ENCODE results near the gene CD70. TPM values are rescaled to one million over a fixed set of nuclear protein-coding genes. Genes with fewer than 3 reads are reported as not detected.

The CD70 gene
- total and polyA plus RNA-seq, 2 donors (not counting 1 experiment from before 2014, with no cell fraction given): not detected

DNA sequence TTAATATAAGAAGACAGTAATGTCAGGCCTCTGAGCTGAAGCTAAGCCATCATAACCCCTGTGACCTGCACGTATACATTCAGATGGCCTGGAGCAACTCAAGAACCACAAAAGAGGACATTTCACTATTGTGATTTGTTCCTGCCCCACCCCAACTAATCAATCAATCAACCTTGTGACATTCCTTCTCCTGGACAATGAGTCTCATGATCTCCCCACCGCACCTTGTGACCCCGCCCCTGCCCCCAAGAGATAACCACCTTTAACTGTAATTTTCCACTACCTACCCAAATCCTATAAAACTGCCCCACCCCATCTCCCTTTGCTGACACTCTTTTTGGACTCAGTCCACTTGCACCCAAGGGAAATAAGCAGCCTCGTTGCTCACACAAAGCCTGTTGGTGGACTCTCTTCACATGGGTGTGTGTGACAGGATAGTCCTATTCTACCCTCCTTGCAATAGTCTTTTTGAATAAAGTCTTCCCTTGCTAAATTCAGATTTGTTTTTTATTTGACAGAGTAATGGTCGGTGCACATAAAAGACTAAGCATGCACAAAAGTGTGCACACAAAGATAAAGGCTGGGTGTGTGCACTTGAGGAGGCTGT, 14.0 kb downstream of the CD70 start:
- Histone ChIP-seq H3K4me1 (ENCODE audit: control insufficient read depth, extremely low read depth, insufficient read depth, low read length) (no peaks in the 10 kb centered on the region), H3K79me2 (ENCODE audit: control insufficient read depth, insufficient read depth, low read length) (no peaks in the 10 kb centered on the region), H3K27ac (ENCODE audit: insufficient read depth, low read length) (no peak overlapping the region), H2AFZ (ENCODE audit: low read length) (no peak overlapping the region), H3K36me3 (ENCODE audit: control insufficient read depth, insufficient read depth, low read length) (no peaks in the 10 kb centered on the region), H3K4me3 (replicated peaks in 1 of 4; ENCODE audit: control extremely low read depth in 1 of 4, insufficient read depth in 1 of 4, low read depth in 3 of 4, low read length in 4 of 4) (no peak overlapping the region), H3K27me3 (ENCODE audit: control insufficient read depth, insufficient read depth, low read length) (no peaks in the 10 kb centered on the region), H3K9me3 (ENCODE audit: control insufficient read depth, insufficient read depth, low read depth, low read length) (no peaks in the 10 kb centered on the region), H3K9ac (ENCODE audit: insufficient read depth, low read length) (no peak overlapping the region), H4K20me1 (ENCODE audit: control insufficient read depth, extremely low read depth, insufficient read depth, low read length) (no peaks in the 10 kb centered on the region), H3K4me2 (ENCODE audit: extremely low read depth, insufficient read depth, low read length) (no peak overlapping the region)
- no peak for DNase-seq (ENCODE audit: low read depth in 2 of 2)
- no peak for TF ChIP-seq EZH2 (IDR thresholded peaks at IDR 0.05; ENCODE audit: low read length, missing control alignments)
- TF ChIP-seq, protein P1, sequence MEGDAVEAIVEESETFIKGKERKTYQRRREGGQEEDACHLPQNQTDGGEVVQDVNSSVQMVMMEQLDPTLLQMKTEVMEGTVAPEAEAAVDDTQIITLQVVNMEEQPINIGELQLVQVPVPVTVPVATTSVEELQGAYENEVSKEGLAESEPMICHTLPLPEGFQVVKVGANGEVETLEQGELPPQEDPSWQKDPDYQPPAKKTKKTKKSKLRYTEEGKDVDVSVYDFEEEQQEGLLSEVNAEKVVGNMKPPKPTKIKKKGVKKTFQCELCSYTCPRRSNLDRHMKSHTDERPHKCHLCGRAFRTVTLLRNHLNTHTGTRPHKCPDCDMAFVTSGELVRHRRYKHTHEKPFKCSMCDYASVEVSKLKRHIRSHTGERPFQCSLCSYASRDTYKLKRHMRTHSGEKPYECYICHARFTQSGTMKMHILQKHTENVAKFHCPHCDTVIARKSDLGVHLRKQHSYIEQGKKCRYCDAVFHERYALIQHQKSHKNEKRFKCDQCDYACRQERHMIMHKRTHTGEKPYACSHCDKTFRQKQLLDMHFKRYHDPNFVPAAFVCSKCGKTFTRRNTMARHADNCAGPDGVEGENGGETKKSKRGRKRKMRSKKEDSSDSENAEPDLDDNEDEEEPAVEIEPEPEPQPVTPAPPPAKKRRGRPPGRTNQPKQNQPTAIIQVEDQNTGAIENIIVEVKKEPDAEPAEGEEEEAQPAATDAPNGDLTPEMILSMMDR (conservative IDR thresholded peaks at IDR 0.05 in 1 of 2, IDR thresholded peaks at IDR 0.05 in 1 of 2; ENCODE audit: low read depth in 1 of 2, low read length in 2 of 2): no peak

DNA sequence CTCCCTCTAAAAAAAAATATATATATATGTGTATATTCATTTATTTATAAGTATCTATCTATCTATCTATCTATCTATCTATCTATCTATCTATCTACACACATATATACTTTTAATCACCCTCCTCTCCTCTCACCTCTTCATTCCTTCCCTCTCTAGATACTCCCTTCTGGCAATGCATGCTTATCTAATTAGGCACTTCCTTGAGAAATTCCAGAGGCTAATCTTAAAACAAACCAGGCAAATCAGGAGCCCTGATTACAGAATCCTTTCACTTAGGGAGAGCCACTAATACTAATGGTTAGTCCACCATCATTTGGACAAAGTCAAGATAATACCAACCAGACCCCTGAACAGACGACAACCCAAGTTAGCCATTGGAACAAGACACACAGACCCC, 17.6 kb downstream of the CD70 start:
- H3K4me1 ChIP-seq (ENCODE audit: control insufficient read depth, extremely low read depth, insufficient read depth, low read length): no peaks in the 10 kb centered on the region
- no peak for DNase-seq (ENCODE audit: low read depth in 2 of 2)
- H4K20me1 ChIP-seq (ENCODE audit: control insufficient read depth, extremely low read depth, insufficient read depth, low read length): no peaks in the 10 kb centered on the region
- H3K4me2 ChIP-seq (ENCODE audit: extremely low read depth, insufficient read depth, low read length): no peak overlapping the region
- H3K27me3 ChIP-seq (ENCODE audit: control insufficient read depth, insufficient read depth, low read length): no peaks in the 10 kb centered on the region
- H3K9me3 ChIP-seq (ENCODE audit: control insufficient read depth, insufficient read depth, low read depth, low read length): no peaks in the 10 kb centered on the region
- TF ChIP-seq EZH2 (IDR thresholded peaks at IDR 0.05; ENCODE audit: low read length, missing control alignments): no peak
- TF ChIP-seq, protein P1 (conservative IDR thresholded peaks at IDR 0.05 in 1 of 2, IDR thresholded peaks at IDR 0.05 in 1 of 2; ENCODE audit: low read depth in 1 of 2, low read length in 2 of 2): no peak
- no peak overlapping the region for H2AFZ ChIP-seq (ENCODE audit: low read length)
- H3K9ac ChIP-seq (ENCODE audit: insufficient read depth, low read length): no peak overlapping the region
- no peak overlapping the region for H3K27ac ChIP-seq (ENCODE audit: insufficient read depth, low read length)
- H3K79me2 ChIP-seq (ENCODE audit: control insufficient read depth, insufficient read depth, low read length): no peaks in the 10 kb centered on the region
- H3K36me3 ChIP-seq (ENCODE audit: control insufficient read depth, insufficient read depth, low read length): no peaks in the 10 kb centered on the region
- no peak overlapping the region for H3K4me3 ChIP-seq (replicated peaks in 1 of 4; ENCODE audit: control extremely low read depth in 1 of 4, insufficient read depth in 1 of 4, low read depth in 3 of 4, low read length in 4 of 4)

DNA sequence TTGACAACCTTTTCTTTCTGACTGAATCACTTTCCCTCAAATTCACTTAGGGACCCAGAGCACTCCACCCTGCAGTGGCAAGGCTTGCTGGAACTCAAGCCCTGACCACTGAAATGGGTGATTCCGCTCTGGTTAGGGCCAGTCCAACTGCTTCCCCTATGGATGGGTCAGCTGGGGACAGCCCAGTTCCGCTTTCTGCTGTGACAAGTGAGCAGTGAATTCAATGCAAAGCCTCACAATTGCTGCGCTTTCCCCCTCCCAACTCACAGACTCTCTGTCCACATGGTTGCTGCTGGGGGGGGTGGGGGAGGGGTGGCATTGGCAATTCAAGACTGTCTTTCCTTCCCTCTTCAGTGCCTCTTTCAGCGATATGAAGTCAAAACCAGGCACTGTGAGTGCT, 18.7 kb downstream of the CD70 start:
- no peaks in the 10 kb centered on the region for H4K20me1 ChIP-seq (ENCODE audit: control insufficient read depth, extremely low read depth, insufficient read depth, low read length)
- H3K4me3 ChIP-seq (replicated peaks in 1 of 4; ENCODE audit: control extremely low read depth in 1 of 4, insufficient read depth in 1 of 4, low read depth in 3 of 4, low read length in 4 of 4): no peak overlapping the region
- no peak overlapping the region for H3K9ac ChIP-seq (ENCODE audit: insufficient read depth, low read length)
- no peaks in the 10 kb centered on the region for H3K36me3 ChIP-seq (ENCODE audit: control insufficient read depth, insufficient read depth, low read length)
- TF ChIP-seq, protein P1 (conservative IDR thresholded peaks at IDR 0.05 in 1 of 2, IDR thresholded peaks at IDR 0.05 in 1 of 2; ENCODE audit: low read depth in 1 of 2, low read length in 2 of 2): no peak
- TF ChIP-seq EZH2 (IDR thresholded peaks at IDR 0.05; ENCODE audit: low read length, missing control alignments): no peak
- DNase-seq (ENCODE audit: low read depth in 2 of 2): no peak
- no peaks in the 10 kb centered on the region for H3K79me2 ChIP-seq (ENCODE audit: control insufficient read depth, insufficient read depth, low read length)
- no peak overlapping the region for H2AFZ ChIP-seq (ENCODE audit: low read length)
- H3K27me3 ChIP-seq (ENCODE audit: control insufficient read depth, insufficient read depth, low read length): no peaks in the 10 kb centered on the region
- no peaks in the 10 kb centered on the region for H3K9me3 ChIP-seq (ENCODE audit: control insufficient read depth, insufficient read depth, low read depth, low read length)
- H3K4me2 ChIP-seq (ENCODE audit: extremely low read depth, insufficient read depth, low read length): no peak overlapping the region
- H3K27ac ChIP-seq (ENCODE audit: insufficient read depth, low read length): no peak overlapping the region
- no peaks in the 10 kb centered on the region for H3K4me1 ChIP-seq (ENCODE audit: control insufficient read depth, extremely low read depth, insufficient read depth, low read length)

Measured in fibroblast of lung (primary cell).